SIG-M5 treated with dmso at 0.1 percent for 504 hours (cell line): ENCODE data around the gene DUSP6.
A peak's percentile ranks its signal among the peaks of the same experiment; 100 is the strongest.

Source experiments
- DNase-seq: peaks from one replicate; lab custom pipeline; 2025; ENCODE audit not compliant: unreplicated experiment; lab: John Stamatoyannopoulos, UW

The DUSP6 gene

GRCh38 chr12:89352492-89353187, at the start of gene DUSP6:
Gene DUSP6, minus strand, starts transcription at chr12:89352501. Its CDS starts 462 bp downstream, at chr12:89352039.
- DNase-seq = peak; percentile 98

- DNase-seq = no peak
These were observed 49.2 kb upstream of the DUSP6 start for GRCh38 chr12:89401433-89402058.

GRCh38 chr12:89400415-89400814, 48.1 kb upstream of the DUSP6 start:
- DNase-seq = no peak

- no peak for DNase-seq
These were observed 43.4 kb upstream of the DUSP6 start for GRCh38 chr12:89395712-89396111.

GRCh38 chr12:89393551-89394121, 41.3 kb upstream of the DUSP6 start:
- no peak for DNase-seq

- DNase-seq = no peak
These were observed 40.1 kb upstream of the DUSP6 start for GRCh38 chr12:89392391-89392790.

GRCh38 chr12:89391726-89392336, 39.5 kb upstream of the DUSP6 start:
- no peak for DNase-seq

GRCh38 chr12:89390802-89391673, 38.7 kb upstream of the DUSP6 start:
- no peak for DNase-seq

GRCh38 chr12:89389755-89390661, 37.7 kb upstream of the DUSP6 start:
- DNase-seq = no peak

GRCh38 chr12:89386138-89386537, 33.8 kb upstream of the DUSP6 start:
- DNase-seq = no peak

GRCh38 chr12:89384807-89385206, 32.5 kb upstream of the DUSP6 start:
- DNase-seq = no peak

GRCh38 chr12:89384050-89384758, 31.9 kb upstream of the DUSP6 start:
- peak; percentile 77 for DNase-seq

GRCh38 chr12:89383235-89384049, 31.1 kb upstream of the DUSP6 start:
- DNase-seq = peak; percentile 19

- no peak for DNase-seq
These were observed 30.0 kb upstream of the DUSP6 start for GRCh38 chr12:89382328-89382727.

- DNase-seq = no peak
These were observed 27.7 kb upstream of the DUSP6 start for GRCh38 chr12:89379839-89380467.

- no peak for DNase-seq
These were observed 27.0 kb upstream of the DUSP6 start for GRCh38 chr12:89379148-89379838.

- no peak for DNase-seq
These were observed 24.5 kb upstream of the DUSP6 start for GRCh38 chr12:89376844-89377243.

GRCh38 chr12:89376202-89376529, 23.9 kb upstream of the DUSP6 start:
- DNase-seq = no peak
